GM19328 (cell line): Measurements from ENCODE around the gene OPCML.

Experiments
- ATAC-seq: cut with Tn5 transposase; IDR thresholded peaks from one replicate; pipeline ENCODE4 v1.9.1; 2021; ENCODE audit warnings: mild to moderate bottlenecking, moderate library complexity; ENCODE audit not compliant: unreplicated experiment

Gene OPCML

GRCh38 chr11:133047036-133047770 is 485.1 kb downstream of the OPCML start:
- ATAC-seq = no peak

DNA sequence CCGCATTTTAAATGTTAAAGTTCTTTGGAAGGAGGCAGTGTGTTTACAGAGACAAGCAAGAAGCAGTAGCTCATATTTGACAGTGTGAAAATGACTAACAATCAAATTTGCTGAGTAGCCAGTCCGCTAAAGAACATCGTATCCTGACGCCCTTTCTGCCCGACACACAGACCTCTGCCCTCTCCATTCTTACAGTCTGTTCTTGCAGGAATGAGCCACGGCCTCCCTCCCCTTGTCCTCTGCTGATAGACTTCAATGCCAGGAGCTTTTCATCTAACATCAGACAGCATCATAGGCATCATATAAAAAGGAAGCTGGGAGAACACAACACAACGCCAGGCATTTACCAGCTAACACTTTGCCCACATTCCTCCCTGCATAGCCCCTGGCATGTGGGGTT is 486.0 kb downstream of the OPCML start:
- ATAC-seq = no peak

DNA sequence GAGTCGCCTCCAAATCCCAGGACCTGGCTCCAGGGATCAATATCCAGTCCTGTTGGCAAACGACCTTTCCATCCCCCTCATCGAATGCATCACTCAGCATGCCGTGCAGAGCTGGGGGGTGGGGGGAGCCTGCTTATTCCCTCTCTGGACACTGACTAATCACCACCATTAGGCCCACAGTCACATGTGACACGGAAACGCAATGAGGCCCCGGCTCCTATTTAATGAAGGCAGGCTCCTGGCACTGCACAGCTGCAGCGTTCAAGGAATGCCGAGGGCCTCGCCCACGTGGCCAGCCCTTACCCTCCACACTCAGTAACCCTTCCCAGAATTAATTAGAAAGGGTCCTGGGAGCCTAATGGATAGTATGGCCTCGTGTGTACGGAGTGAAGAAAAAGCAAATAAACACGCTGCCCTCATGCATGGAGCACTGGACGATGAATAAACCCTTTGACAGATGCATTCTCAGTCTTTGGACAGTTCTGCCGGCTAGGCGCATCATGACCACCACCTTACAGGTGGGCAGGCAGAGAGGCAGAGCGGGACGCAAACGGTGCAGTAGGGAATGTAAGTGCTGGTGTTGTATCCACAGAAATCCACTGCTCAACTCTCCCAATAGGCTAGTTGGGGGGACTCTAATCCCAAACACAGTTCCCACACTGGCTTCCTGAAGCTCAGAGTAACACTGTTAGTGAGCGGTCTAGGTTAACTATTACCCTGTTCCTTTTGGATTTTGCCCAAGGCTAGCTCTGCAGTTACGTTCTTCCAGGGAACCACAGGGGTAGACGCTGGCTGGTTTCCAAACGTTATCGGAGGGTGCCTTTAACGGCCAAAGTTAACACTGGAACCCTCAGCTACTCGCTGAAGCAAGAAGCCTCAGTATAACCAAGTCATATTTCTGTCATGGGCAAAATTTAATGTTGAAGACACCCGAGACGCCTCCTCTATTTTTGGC is 490.1 kb downstream of the OPCML start:
- ATAC-seq = no peak

- ATAC-seq = no peak
Measured at GRCh38 chr11:133041181-133041580, 491.1 kb downstream of the OPCML start.

- no peak for ATAC-seq
Measured at GRCh38 chr11:133040289-133040900, 491.9 kb downstream of the OPCML start.

- no peak for ATAC-seq
Measured at GRCh38 chr11:133038850-133039249, 493.5 kb downstream of the OPCML start.

DNA sequence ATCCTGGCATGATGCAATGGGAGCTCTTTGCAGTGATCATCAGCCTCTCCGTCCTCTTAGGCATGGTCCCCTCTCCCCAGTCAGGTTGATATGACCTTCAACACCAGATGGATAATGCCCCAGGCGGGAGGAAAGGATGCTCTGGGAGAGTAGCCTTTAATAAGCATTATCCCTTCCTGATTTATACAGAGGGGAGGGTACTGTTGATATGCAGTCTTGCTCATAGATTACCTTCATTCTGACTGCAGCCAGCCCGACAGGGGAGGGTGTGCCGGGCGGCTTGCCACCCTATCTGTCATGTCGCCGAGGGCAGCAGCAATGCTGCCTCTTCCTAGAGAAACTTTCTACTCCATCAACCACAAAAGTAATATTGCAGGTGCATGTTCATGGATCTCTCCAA is 497.4 kb downstream of the OPCML start:
- ATAC-seq = no peak

GRCh38 chr11:133029107-133029506 is 503.2 kb downstream of the OPCML start:
- no peak for ATAC-seq

DNA sequence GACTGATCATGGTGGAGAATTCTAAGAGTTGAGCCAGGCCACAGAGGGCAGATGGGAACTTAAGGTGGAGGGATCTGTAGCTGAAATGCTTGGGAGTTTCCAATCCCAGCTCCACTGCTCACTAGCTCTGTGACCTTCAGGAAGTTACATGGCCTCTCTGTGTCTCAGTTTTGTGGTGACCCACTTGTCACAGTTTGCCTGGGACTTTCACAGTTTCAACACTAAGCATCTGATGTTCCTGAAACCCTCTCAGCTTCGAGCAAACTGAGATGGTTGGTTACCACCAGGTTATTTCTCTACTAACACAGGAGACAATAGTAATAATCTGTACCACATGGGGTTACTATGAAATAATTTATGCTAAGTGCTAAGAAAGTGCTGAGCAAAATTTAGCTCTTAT is 505.3 kb downstream of the OPCML start:
- no peak for ATAC-seq

DNA sequence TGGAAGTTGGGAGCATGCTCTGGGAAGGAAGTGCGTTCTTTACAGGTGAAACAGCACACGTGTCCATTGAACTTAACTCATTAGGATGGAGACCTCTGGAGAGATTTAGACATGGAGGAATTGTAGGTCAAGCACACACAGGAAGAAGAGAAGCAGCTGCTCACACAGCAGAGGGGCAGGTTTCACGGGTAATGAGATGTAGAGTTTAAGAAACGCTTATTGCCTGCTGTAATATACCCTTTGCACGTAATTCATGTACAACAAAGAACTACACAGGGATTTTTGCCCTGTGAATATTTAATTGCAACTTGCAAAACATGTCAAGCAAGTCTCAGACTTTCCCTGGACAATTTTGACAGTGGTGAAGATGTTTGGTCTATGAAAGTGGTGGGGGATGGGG is 508.0 kb downstream of the OPCML start:
- no peak for ATAC-seq

DNA sequence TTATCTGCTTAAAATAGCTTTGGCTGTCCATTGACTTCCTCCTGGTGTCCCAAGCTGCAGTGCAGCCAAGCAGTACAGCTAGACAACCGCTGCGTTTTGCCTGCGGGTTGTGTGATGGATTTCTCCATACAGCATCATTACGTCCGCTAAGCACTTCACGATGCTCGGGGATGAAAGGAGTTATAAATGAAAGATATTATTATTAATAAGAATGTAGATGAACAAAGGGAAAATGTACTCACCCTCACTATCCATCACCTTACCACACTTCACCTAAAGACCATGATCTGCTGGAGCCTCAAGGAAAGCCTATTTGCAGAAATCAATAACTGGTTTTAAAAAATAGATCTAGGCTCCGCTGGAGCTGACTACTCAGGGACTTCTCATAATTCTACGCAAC is 509.1 kb downstream of the OPCML start:
- ATAC-seq = no peak

DNA sequence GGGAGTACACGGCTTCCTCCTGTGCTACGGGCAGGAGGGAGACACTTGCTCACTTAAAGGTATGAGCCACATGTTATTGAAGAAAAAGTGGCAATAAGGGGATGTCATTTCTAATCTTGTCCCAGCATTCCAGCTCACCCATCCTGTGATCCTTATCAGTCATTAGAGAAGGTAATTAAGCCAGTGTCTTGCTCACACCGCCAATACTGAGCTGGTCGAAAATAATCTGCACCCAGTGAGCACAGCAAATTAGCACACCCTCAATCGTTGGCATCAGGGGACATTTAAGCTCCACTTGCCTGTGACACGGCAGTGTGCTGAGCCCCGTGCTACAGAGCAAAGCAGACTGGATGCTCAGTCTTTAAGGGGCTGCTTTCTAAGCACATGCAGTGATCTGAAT is 510.7 kb downstream of the OPCML start:
- no peak for ATAC-seq

GRCh38 chr11:133020372-133020714 is 512.0 kb downstream of the OPCML start:
- ATAC-seq = no peak

- no peak for ATAC-seq
Measured at GRCh38 chr11:133019545-133020371, 512.5 kb downstream of the OPCML start.

GRCh38 chr11:133015457-133015856 is 516.8 kb downstream of the OPCML start:
- ATAC-seq = no peak

DNA sequence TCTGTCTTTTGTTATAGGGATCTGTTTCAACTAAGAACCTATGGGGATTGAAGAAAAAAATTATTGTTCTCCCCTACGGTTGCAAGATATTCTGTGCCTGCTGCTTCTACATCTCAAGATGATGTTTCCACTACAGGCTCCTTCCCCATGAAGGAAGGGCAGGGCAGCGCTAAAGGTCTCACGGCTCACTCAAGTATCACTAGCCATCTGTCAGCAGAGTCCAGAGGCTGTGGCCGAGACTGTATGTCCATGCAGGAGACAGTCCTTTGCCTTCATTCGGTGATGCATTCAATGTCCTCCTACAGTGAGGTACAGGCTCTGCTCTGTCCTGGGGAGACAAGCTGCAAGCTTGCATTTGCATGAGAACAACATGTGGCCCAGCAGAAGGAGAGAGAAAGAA is 518.0 kb downstream of the OPCML start:
- ATAC-seq = no peak

GRCh38 chr11:133012803-133013202 is 519.5 kb downstream of the OPCML start:
- ATAC-seq = no peak

GRCh38 chr11:133011604-133012003 is 520.7 kb downstream of the OPCML start:
- ATAC-seq = no peak

DNA sequence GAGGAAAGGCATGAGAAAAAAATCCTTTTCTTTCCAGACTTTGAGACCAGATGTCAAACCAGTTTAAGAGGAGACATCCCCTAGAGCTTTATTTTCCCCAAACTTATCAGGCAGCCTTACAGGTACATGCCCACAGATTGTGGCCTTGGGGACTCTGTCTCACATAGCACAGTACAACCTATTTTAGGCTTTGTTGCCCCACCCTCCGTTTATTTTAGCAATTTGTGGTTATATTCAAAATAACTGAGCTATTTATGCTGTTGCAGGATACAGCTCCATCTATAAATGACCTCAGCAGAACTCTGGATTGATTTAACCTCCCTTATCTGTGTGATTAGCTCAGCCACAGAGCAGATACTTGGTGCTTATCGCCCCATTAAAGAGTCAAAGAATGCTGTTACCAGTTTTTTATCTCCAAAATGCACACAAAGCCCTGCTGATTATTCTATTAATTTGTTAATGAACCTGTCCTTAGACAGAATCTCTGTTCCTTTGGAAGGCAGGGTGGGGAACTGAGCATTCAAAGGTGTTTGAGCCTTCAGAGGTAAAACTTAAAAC is 525.2 kb downstream of the OPCML start:
- ATAC-seq = no peak

DNA sequence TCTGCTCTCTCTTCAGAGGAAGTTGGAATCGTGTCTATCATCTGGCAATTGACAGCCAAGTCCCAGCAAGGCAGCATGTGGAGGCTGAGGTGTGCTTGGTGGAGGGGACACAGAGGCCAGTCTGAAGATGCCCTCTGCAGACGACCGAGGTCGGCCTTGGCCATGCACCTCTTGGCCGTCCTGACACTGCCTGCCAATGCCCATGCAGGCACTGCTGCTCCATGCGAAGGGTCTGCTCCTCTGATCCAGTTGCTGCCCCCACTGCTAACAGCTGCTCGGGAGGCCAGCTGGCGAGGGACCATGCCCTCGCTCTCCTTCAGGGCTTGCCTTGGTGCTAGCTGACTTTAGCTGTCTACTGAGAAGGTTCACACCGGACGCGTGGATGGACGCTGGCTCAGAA is 527.9 kb downstream of the OPCML start:
- no peak for ATAC-seq

GRCh38 chr11:132999516-132999915 is 532.8 kb downstream of the OPCML start:
- no peak for ATAC-seq
